ENCODE results near the gene HSCB.
"Not testable (repeated sequence)": the region's sequence is repeated elsewhere in the genome, so short reads cannot be mapped to it uniquely, and the experiment has no call there.

The HSCB gene

GRCh38 chr22:28734393-28734792 lies 7.4 kb upstream of the HSCB start:
- H3K9ac ChIP-seq, result no peak overlapping the region
- no peaks in the 10 kb centered on the region for H4K20me1 ChIP-seq (ENCODE audit: insufficient read depth)
- no peak overlapping the region for H3K4me2 ChIP-seq
- no peak overlapping the region for H3K4me3 ChIP-seq (IDR thresholded peaks at IDR 0.05; ENCODE audit: insufficient read depth, low read depth, low read length)
- no peak overlapping the region for H3K27ac ChIP-seq
- TF ChIP-seq CTCF (conservative IDR thresholded peaks at IDR 0.05; ENCODE audit: low read depth, low read length), result no peak
- H3K36me3 ChIP-seq (ENCODE audit: insufficient read depth), result no peaks in the 10 kb centered on the region
- H3K4me1 ChIP-seq (ENCODE audit: low read depth, poor library complexity, severe bottlenecking), result peaks cover 12% of the 10 kb centered on the region
- H3K27me3 ChIP-seq (ENCODE audit: insufficient read depth, low read depth), result no peaks in the 10 kb centered on the region
- no peak overlapping the region for H2AFZ ChIP-seq (ENCODE audit: low read depth)
- peaks cover 12% of the 10 kb centered on the region; the same call in 1 of the 2 replicates for H3K79me2 ChIP-seq (ENCODE audit: insufficient read depth, low read depth)

GRCh38 chr22:28736301-28737155 lies 5.3 kb upstream of the HSCB start:
- H3K27me3 ChIP-seq (ENCODE audit: insufficient read depth, low read depth), result no peaks in the 10 kb centered on the region
- H3K79me2 ChIP-seq (ENCODE audit: insufficient read depth, low read depth), result peaks cover 20% of the 10 kb centered on the region; the same call in 1 of the 2 replicates
- H2AFZ ChIP-seq (ENCODE audit: low read depth), result no peak overlapping the region
- peaks cover 23% of the 10 kb centered on the region for H3K4me1 ChIP-seq (ENCODE audit: low read depth, poor library complexity, severe bottlenecking)
- no peak overlapping the region for H3K4me2 ChIP-seq
- no peak overlapping the region for H3K27ac ChIP-seq
- H3K9ac ChIP-seq, result no peak overlapping the region
- TF ChIP-seq CTCF (conservative IDR thresholded peaks at IDR 0.05; ENCODE audit: low read depth, low read length), result no peak
- no peaks in the 10 kb centered on the region for H4K20me1 ChIP-seq (ENCODE audit: insufficient read depth)
- no peaks in the 10 kb centered on the region for H3K36me3 ChIP-seq (ENCODE audit: insufficient read depth)
- H3K4me3 ChIP-seq (IDR thresholded peaks at IDR 0.05; ENCODE audit: insufficient read depth, low read depth, low read length), result no peak overlapping the region

GRCh38 chr22:28737701-28738100 lies 4.1 kb upstream of the HSCB start:
- H3K36me3 ChIP-seq (ENCODE audit: insufficient read depth), result no peaks in the 10 kb centered on the region
- H3K4me2 ChIP-seq, result no peak overlapping the region
- H3K79me2 ChIP-seq (ENCODE audit: insufficient read depth, low read depth), result peaks cover 20% of the 10 kb centered on the region; the same call in 1 of the 2 replicates
- TF ChIP-seq CTCF (conservative IDR thresholded peaks at IDR 0.05; ENCODE audit: low read depth, low read length), result no peak
- no peak overlapping the region for H2AFZ ChIP-seq (ENCODE audit: low read depth)
- no peaks in the 10 kb centered on the region for H3K27me3 ChIP-seq (ENCODE audit: insufficient read depth, low read depth)
- H3K27ac ChIP-seq, result no peak overlapping the region
- no peaks in the 10 kb centered on the region for H4K20me1 ChIP-seq (ENCODE audit: insufficient read depth)
- H3K4me3 ChIP-seq (IDR thresholded peaks at IDR 0.05; ENCODE audit: insufficient read depth, low read depth, low read length), result no peak overlapping the region
- H3K9ac ChIP-seq, result no peak overlapping the region
- peaks cover 23% of the 10 kb centered on the region for H3K4me1 ChIP-seq (ENCODE audit: low read depth, poor library complexity, severe bottlenecking)

GRCh38 chr22:28738876-28739275 lies 3.0 kb upstream of the HSCB start:
- peaks cover 32% of the 10 kb centered on the region for H3K4me1 ChIP-seq (ENCODE audit: low read depth, poor library complexity, severe bottlenecking)
- H3K9ac ChIP-seq; H3K36me3 ChIP-seq (ENCODE audit: insufficient read depth); H3K27me3 ChIP-seq (ENCODE audit: insufficient read depth, low read depth); H4K20me1 ChIP-seq (ENCODE audit: insufficient read depth); H3K4me2 ChIP-seq; H3K4me3 ChIP-seq (IDR thresholded peaks at IDR 0.05; ENCODE audit: insufficient read depth, low read depth, low read length); H2AFZ ChIP-seq (ENCODE audit: low read depth); H3K27ac ChIP-seq: not testable (repeated sequence)
- H3K79me2 ChIP-seq (ENCODE audit: insufficient read depth, low read depth), result peaks cover 20% of the 10 kb centered on the region; the same call in 1 of the 2 replicates
